ENCODE measurements around the gene CAMK1D. TPM values are rescaled to one million over a fixed set of nuclear protein-coding genes. Genes with fewer than 3 reads are reported as not detected.

The CAMK1D gene
- total RNA-seq, 1 experiment from 2014 or later, result 10.2 TPM

DNA sequence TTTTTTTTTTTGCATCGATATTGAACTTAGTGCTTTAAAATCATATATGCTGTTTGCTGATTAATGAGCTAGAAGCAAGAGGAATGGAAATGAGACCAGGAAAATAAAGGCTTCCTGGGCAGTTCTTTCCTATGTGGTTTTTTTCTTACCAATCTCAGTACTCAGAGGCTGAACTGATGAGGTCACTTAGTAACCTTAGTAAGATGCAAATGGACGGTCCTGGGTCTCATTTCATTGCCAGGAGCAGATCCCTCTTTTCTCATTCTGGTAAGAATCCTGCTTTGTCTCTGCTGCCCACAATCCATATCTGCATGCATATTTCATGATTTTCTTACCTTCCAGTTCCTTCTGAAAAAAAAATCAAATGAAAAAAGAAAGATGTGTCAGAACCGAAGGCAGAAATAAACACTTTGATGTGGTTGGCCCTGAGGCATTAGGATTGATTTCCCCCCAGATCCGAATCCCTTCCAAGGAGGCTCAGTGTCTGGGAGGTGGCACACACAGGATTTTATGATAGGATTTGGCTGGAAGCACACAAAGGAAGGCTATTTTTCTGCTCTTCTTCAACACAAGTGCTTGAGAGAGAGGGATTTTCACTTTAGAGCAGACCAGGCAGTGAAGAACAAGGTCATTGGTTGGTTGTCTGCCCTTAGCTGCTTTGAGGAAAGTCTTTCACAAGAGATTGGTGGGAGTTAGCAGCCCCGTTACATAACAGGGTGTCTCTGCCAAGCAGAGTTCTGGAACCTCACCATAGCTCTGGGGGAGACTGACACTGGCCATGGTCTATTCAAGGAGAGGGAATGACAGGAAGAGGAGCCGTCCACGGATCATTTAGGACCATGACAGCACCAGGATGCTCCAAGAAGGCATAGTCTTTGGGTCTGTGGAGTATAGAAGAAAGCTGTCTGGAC, 150.0 kb downstream of the CAMK1D start:
- POLR2A ChIA-PET, result interaction anchor here (0.6 to 0.7 kb wide), 2 partner anchors 30 to 92 kb away, joined by 3 to 4 read pairs; no protein-coding TSS in a partner anchor
- H3K27ac Mint-ChIP-seq, result no peak overlapping the region
- no peaks in the 10 kb centered on the region for H3K27me3 Mint-ChIP-seq (ENCODE audit: low read depth)
- H3K9me3 Mint-ChIP-seq, result peaks cover 5% of the 10 kb centered on the region
- DNase-seq (ENCODE audit: low spot score), result no peak
- TF ChIP-seq ZNF512 (CRISPR knock-in tag; IDR thresholded peaks at IDR 0.05; ENCODE audit: borderline replicate concordance), result no peak
- TF ChIP-seq NFYB (CRISPR knock-in tag; conservative IDR thresholded peaks at IDR 0.05; ENCODE audit: low read depth), result no peak
- TF ChIP-seq EMX1 (CRISPR knock-in tag; IDR thresholded peaks at IDR 0.05), result no peak
- no peak for TF ChIP-seq GTF2I (CRISPR knock-in tag; conservative IDR thresholded peaks at IDR 0.05)
- TF ChIP-seq STAT6 (CRISPR knock-in tag; conservative IDR thresholded peaks at IDR 0.05; ENCODE audit: low read depth), result no peak
- no peak for TF ChIP-seq ETV6 (CRISPR knock-in tag; IDR thresholded peaks at IDR 0.05)
- no peak for TF ChIP-seq HMGXB4 (CRISPR knock-in tag; IDR thresholded peaks at IDR 0.05)
- TF ChIP-seq ZNF317 (CRISPR knock-in tag; IDR thresholded peaks at IDR 0.05; ENCODE audit: borderline replicate concordance, low read depth), result no peak
- TF ChIP-seq E2F5 (CRISPR knock-in tag; IDR thresholded peaks at IDR 0.05), result no peak
- no peak for TF ChIP-seq NR1H2 (CRISPR knock-in tag; IDR thresholded peaks at IDR 0.05)
- no peak for TF ChIP-seq RORB (CRISPR knock-in tag; IDR thresholded peaks at IDR 0.05)
- peaks cover 44% of the 10 kb centered on the region for H3K4me1 Mint-ChIP-seq
- no peaks in the 10 kb centered on the region for H3K36me3 Mint-ChIP-seq
- H3K4me3 Mint-ChIP-seq, result no peak overlapping the region
- ATAC-seq, result 0 out of 2 replicates have a peak, but pooled peaks have one; percentile 25
- CTCF ChIA-PET, result interaction anchor here (0.7 kb wide), 2 partner anchors 157 to 344 kb away, joined by 3 to 5 read pairs; no protein-coding TSS in a partner anchor

DNA sequence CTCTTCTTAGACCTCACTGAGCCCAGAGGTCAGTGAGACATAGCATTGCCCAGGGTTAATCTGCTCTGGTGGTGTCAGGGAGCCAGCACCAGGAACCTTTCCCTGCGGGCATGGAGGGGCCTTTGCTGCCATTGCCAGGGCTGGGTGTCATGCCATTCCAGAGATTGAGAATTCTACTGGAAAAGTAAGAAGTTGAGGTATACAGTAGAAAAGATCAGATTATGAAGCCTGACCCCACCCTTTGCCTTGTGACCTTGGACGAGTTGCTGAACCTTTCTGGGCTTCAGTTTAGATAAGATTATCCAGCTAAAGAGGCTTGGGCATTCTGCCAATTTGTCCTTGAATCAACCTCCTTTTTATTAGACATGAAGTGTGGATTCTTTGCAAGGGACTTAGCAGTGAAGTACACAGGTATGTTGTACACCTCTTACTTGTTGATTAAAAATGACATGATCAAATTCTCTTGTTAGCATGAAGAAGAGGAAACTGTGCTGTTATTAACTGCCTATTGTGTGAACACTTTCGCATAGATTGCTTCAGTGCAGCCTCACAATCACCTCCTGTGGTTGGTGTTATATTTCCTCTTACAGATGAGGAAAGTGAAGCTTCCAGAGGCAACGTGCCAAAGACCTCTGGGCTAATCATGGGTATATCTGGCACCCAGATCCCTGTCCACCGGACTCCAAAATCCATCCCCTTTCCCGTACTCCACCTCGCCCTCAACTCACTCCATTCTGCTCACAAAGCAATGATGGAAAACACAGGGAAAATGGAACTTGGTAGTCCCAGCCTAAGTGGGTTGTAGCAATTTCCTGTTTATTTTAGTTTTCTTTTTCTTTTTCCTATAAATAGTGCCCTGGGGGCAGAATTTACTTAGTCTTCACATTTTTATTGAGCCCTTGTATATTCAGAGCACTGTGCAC, 151.3 kb downstream of the CAMK1D start:
- ATAC-seq (no peak), DNase-seq (ENCODE audit: low spot score) (no peak)
- H3K4me3 Mint-ChIP-seq, result no peak overlapping the region
- H3K27me3 Mint-ChIP-seq (ENCODE audit: low read depth), result no peaks in the 10 kb centered on the region
- H3K4me1 Mint-ChIP-seq, result peaks cover 44% of the 10 kb centered on the region
- TF ChIP-seq JAZF1 (CRISPR knock-in tag; IDR thresholded peaks at IDR 0.05), result no peak
- no peak for TF ChIP-seq JUN (CRISPR knock-in tag; IDR thresholded peaks at IDR 0.05)
- TF ChIP-seq ZNF396 (CRISPR knock-in tag; IDR thresholded peaks at IDR 0.05; ENCODE audit: borderline replicate concordance), result no peak
- ChIA-PET CTCF (no interaction called here), POLR2A (no interaction called here)
- H3K36me3 Mint-ChIP-seq, result no peaks in the 10 kb centered on the region
- peaks cover 5% of the 10 kb centered on the region for H3K9me3 Mint-ChIP-seq
- H3K27ac Mint-ChIP-seq, result no peak overlapping the region

Data from WTC11 (cell line).